ENCODE results near the gene RAB3B. TPM values are rescaled to one million over a fixed set of nuclear protein-coding genes. Genes with fewer than 3 reads are reported as not detected.

RAB3B gene
- total and polyA plus RNA-seq, 4 experiments from 2014 or later: 0.06 TPM; not detected in 2

DNA sequence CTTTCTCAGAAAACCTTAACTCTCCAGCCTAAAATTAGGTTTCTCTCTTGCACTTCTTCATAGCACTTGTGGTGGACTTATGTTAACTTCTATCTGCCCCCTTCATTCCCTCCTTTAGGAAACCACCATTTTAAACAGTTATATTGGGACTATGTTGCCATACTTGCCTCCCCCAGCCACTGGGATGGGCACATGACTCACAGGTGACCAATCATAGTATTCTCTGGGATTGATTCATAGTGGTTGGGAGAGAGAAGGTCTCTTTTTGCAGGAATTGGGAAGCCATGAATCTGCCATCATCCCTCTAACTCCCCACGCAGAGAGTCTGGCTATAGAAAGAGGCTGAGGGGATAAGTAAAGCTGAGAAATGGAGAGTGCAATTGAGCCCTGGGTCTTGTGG is 61.6 kb downstream of the RAB3B start:
- peaks cover 4% of the 10 kb centered on the region for H3K27me3 ChIP-seq (ENCODE audit: insufficient read depth, low read length)
- Mint-ChIP-seq H3K4me1 (no peaks in the 10 kb centered on the region), H3K36me3 (no peaks in the 10 kb centered on the region), H3K27ac (no peak overlapping the region), H3K4me3 (no peak overlapping the region), H3K9me3 (no peaks in the 10 kb centered on the region), H3K27me3 (peaks cover 4 to 7% of the 10 kb centered on the region in 2 donors)
- no peaks in the 10 kb centered on the region for H3K9me3 ChIP-seq (ENCODE audit: control insufficient read depth in 1 of 2, low read length in 2 of 2)
- no peak overlapping the region for H3K27ac ChIP-seq (ENCODE audit: low read depth, low read length)
- H3K36me3 ChIP-seq (ENCODE audit: insufficient read depth, low read length): no peaks in the 10 kb centered on the region
- H3K4me1 ChIP-seq (ENCODE audit: insufficient read depth, low read length): no peaks in the 10 kb centered on the region
- no peak overlapping the region for H3K4me3 ChIP-seq (ENCODE audit: low read length in 2 of 2)
- no peak for DNase-seq
- POLR2A ChIA-PET (ENCODE audit: partially characterized antibody): no interaction called here
- intact Hi-C loops (cut with micrococcal nuclease): no loop called here
- CTCF ChIA-PET (ENCODE audit: partially characterized antibody): no interaction called here

DNA sequence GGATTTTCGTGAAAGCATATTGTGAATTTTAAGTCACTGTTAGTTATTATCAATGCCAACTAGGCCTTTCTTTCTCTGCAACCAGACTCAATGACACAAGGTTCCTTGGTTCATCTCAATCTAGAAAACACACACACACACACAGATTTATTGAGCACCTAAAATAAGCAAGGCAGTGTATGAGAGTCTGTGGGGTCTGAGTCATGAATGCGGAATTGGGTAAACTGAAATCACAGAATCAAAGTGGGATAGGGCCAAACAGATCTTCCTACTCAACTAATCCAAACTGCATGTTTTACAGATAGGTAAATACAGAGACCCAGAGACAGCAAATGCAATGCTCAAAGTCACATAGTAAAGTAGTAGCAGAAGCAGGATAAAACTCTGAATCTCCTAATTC is 63.5 kb downstream of the RAB3B start:
- ChIA-PET CTCF (ENCODE audit: partially characterized antibody) (no interaction called here), POLR2A (ENCODE audit: partially characterized antibody) (no interaction called here)
- H3K36me3 ChIP-seq (ENCODE audit: insufficient read depth, low read length): no peaks in the 10 kb centered on the region
- no peak overlapping the region for H3K27ac ChIP-seq (ENCODE audit: low read depth, low read length)
- no peaks in the 10 kb centered on the region for H3K9me3 ChIP-seq (ENCODE audit: control insufficient read depth in 1 of 2, low read length in 2 of 2)
- Mint-ChIP-seq H3K9me3 (no peaks in the 10 kb centered on the region), H3K4me1 (no peaks in the 10 kb centered on the region), H3K4me3 (no peak overlapping the region), H3K27me3 (peaks cover 4 to 7% of the 10 kb centered on the region in 2 donors), H3K27ac (no peak overlapping the region), H3K36me3 (no peaks in the 10 kb centered on the region)
- no peaks in the 10 kb centered on the region for H3K4me1 ChIP-seq (ENCODE audit: insufficient read depth, low read length)
- intact Hi-C loops (cut with micrococcal nuclease): no loop called here
- no peak for DNase-seq
- H3K27me3 ChIP-seq (ENCODE audit: insufficient read depth, low read length): peaks cover 4% of the 10 kb centered on the region
- H3K4me3 ChIP-seq (ENCODE audit: low read length in 2 of 2): no peak overlapping the region

GRCh38 chr1:51926171-51926812 is 64.2 kb downstream of the RAB3B start:
- no peak for DNase-seq
- H3K27me3 Mint-ChIP-seq: peaks cover 9 to 11% of the 10 kb centered on the region in 2 donors
- ChIA-PET CTCF (ENCODE audit: partially characterized antibody) (no interaction called here), POLR2A (ENCODE audit: partially characterized antibody) (no interaction called here)
- H3K4me1 Mint-ChIP-seq: no peaks in the 10 kb centered on the region
- no peak overlapping the region for H3K27ac Mint-ChIP-seq
- intact Hi-C loops (cut with micrococcal nuclease): no loop called here
- H3K27ac ChIP-seq (ENCODE audit: low read depth, low read length): no peak overlapping the region
- H3K4me3 ChIP-seq (ENCODE audit: low read length in 2 of 2): no peak overlapping the region
- H3K4me1 ChIP-seq (ENCODE audit: insufficient read depth, low read length): no peaks in the 10 kb centered on the region
- H3K36me3 ChIP-seq (ENCODE audit: insufficient read depth, low read length): no peaks in the 10 kb centered on the region
- H3K9me3 ChIP-seq (ENCODE audit: control insufficient read depth in 1 of 2, low read length in 2 of 2): no peaks in the 10 kb centered on the region
- H3K27me3 ChIP-seq (ENCODE audit: insufficient read depth, low read length): peaks cover 4% of the 10 kb centered on the region
- H3K36me3 Mint-ChIP-seq: no peaks in the 10 kb centered on the region
- H3K4me3 Mint-ChIP-seq: no peak overlapping the region
- H3K9me3 Mint-ChIP-seq: no peaks in the 10 kb centered on the region

- ChIA-PET CTCF (ENCODE audit: partially characterized antibody) (interaction anchor here (1.1 kb wide), 1 partner anchor 9 kb away, joined by 3 read pairs; no protein-coding TSS in a partner anchor), POLR2A (ENCODE audit: partially characterized antibody) (no interaction called here)
- H3K36me3 ChIP-seq (ENCODE audit: insufficient read depth, low read length): no peaks in the 10 kb centered on the region
- peaks cover 4% of the 10 kb centered on the region for H3K27me3 ChIP-seq (ENCODE audit: insufficient read depth, low read length)
- Mint-ChIP-seq H3K4me3 (no peak overlapping the region), H3K9me3 (no peaks in the 10 kb centered on the region), H3K4me1 (no peaks in the 10 kb centered on the region), H3K27me3 (peaks cover 15 to 16% of the 10 kb centered on the region in 2 donors), H3K27ac (no peak overlapping the region), H3K36me3 (no peaks in the 10 kb centered on the region)
- H3K4me3 ChIP-seq (ENCODE audit: low read length in 2 of 2): no peak overlapping the region
- H3K4me1 ChIP-seq (ENCODE audit: insufficient read depth, low read length): no peaks in the 10 kb centered on the region
- H3K9me3 ChIP-seq (ENCODE audit: control insufficient read depth in 1 of 2, low read length in 2 of 2): no peaks in the 10 kb centered on the region
- DNase-seq: no peak
- no peak overlapping the region for H3K27ac ChIP-seq (ENCODE audit: low read depth, low read length)
- intact Hi-C loops (cut with micrococcal nuclease): no loop called here
Observed at GRCh38 chr1:51924455-51924854, 66.0 kb downstream of the RAB3B start.

DNA sequence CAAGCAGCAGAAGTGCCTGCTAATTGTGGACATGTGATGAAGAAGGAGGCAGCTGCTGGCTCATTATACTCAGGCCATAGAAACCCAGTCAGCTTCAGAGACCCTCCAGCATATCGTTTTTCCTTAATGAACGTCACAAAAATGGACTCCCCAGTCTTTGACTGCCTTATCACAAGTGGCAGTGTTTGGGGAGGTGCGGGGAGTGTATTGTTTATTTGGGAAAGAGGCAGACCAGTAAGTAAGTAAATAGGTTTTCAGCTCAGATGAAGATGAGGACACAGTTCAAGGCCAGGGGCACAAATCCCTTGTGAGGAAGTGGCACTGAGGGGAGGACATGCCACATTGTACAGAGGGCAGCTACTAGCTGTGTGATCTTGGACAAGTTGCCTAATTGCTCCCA is 68.5 kb downstream of the RAB3B start:
- CTCF ChIA-PET (ENCODE audit: partially characterized antibody): no interaction called here
- Histone ChIP-seq H3K4me3 (ENCODE audit: low read length in 2 of 2) (no peak overlapping the region), H3K27me3 (ENCODE audit: insufficient read depth, low read length) (peaks cover 4% of the 10 kb centered on the region), H3K9me3 (ENCODE audit: control insufficient read depth in 1 of 2, low read length in 2 of 2) (no peaks in the 10 kb centered on the region), H3K4me1 (ENCODE audit: insufficient read depth, low read length) (no peaks in the 10 kb centered on the region), H3K36me3 (ENCODE audit: insufficient read depth, low read length) (no peaks in the 10 kb centered on the region), H3K27ac (ENCODE audit: low read depth, low read length) (no peak overlapping the region)
- Mint-ChIP-seq H3K36me3 (no peaks in the 10 kb centered on the region), H3K9me3 (no peaks in the 10 kb centered on the region), H3K27me3 (peaks cover 13 to 16% of the 10 kb centered on the region in 2 donors), H3K4me1 (no peaks in the 10 kb centered on the region), H3K27ac (no peak overlapping the region), H3K4me3 (no peak overlapping the region)
- POLR2A ChIA-PET (ENCODE audit: partially characterized antibody): no interaction called here
- DNase-seq: no peak
- intact Hi-C loops (cut with micrococcal nuclease): no loop called here

GRCh38 chr1:51920130-51920529 is 70.4 kb downstream of the RAB3B start:
- no peaks in the 10 kb centered on the region for H3K9me3 Mint-ChIP-seq
- H3K27me3 Mint-ChIP-seq: peaks cover 15 to 17% of the 10 kb centered on the region in 2 donors
- H3K27ac ChIP-seq (ENCODE audit: low read depth, low read length): no peak overlapping the region
- H3K36me3 ChIP-seq (ENCODE audit: insufficient read depth, low read length): no peaks in the 10 kb centered on the region
- no peaks in the 10 kb centered on the region for H3K4me1 ChIP-seq (ENCODE audit: insufficient read depth, low read length)
- H3K4me3 Mint-ChIP-seq: no peak overlapping the region
- H3K27ac Mint-ChIP-seq: no peak overlapping the region
- H3K27me3 ChIP-seq (ENCODE audit: insufficient read depth, low read length): peaks cover 4% of the 10 kb centered on the region
- intact Hi-C loops (cut with micrococcal nuclease): no loop called here
- H3K36me3 Mint-ChIP-seq: no peaks in the 10 kb centered on the region
- ChIA-PET CTCF (ENCODE audit: partially characterized antibody) (no interaction called here), POLR2A (ENCODE audit: partially characterized antibody) (no interaction called here)
- no peak overlapping the region for H3K4me3 ChIP-seq (ENCODE audit: low read length in 2 of 2)
- no peaks in the 10 kb centered on the region for H3K4me1 Mint-ChIP-seq
- no peaks in the 10 kb centered on the region for H3K9me3 ChIP-seq (ENCODE audit: control insufficient read depth in 1 of 2, low read length in 2 of 2)
- no peak for DNase-seq

DNA sequence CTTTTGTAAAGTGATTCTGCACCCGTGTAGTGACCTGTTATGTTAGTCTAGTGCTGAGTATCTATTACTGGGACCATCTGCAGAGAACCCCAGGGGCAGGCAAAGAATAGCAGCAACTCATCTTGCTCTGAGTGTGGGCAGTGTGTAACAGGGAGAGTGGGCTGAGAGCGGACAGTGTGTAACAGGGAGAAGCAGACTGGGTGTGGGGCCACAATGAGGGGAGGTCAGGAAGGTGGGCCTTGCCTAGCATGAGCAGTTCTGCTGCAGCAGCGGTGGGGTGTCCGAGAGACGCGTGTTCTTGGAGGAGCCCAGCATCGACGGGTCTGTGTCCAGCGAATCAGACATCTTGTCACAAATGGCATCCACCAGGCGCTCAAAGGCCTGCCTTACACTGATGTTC is 70.8 kb downstream of the RAB3B start:
- Histone ChIP-seq H3K9me3 (ENCODE audit: control insufficient read depth in 1 of 2, low read length in 2 of 2) (no peaks in the 10 kb centered on the region), H3K4me3 (ENCODE audit: low read length in 2 of 2) (no peak overlapping the region), H3K27ac (ENCODE audit: low read depth, low read length) (no peak overlapping the region), H3K4me1 (ENCODE audit: insufficient read depth, low read length) (no peaks in the 10 kb centered on the region), H3K36me3 (ENCODE audit: insufficient read depth, low read length) (no peaks in the 10 kb centered on the region), H3K27me3 (ENCODE audit: insufficient read depth, low read length) (peaks cover under 1% of the 10 kb centered on the region)
- Mint-ChIP-seq H3K4me1 (no peaks in the 10 kb centered on the region), H3K36me3 (no peaks in the 10 kb centered on the region), H3K27me3 (peaks cover 18 to 20% of the 10 kb centered on the region in 2 donors), H3K9me3 (no peaks in the 10 kb centered on the region), H3K4me3 (no peak overlapping the region), H3K27ac (no peak overlapping the region)
- intact Hi-C loops (cut with micrococcal nuclease): no loop called here
- POLR2A ChIA-PET (ENCODE audit: partially characterized antibody): no interaction called here
- no peak for DNase-seq
- CTCF ChIA-PET (ENCODE audit: partially characterized antibody): no interaction called here
